Prostate gland (tissue), 2 donors: ENCODE results near the gene KRTAP5-11. TPM values are rescaled to one million over a fixed set of nuclear protein-coding genes. Genes with fewer than 3 reads are reported as not detected.
A peak's percentile ranks its signal among the peaks of the same experiment; 100 is the strongest.
"Not testable (repeated sequence)": the region's sequence is repeated elsewhere in the genome, so short reads cannot be mapped to it uniquely, and the experiment has no call there.

Experiments
- DNase-seq: peaks from one replicate; pipeline ENCODE4 v3.0.0-alpha.2; 2019; ENCODE audit warnings: low spot score
- H3K27ac ChIP-seq, 2 donors: fragments of 200-600 bp; sonication (generic); 2 replicates each; pipeline ENCODE4 v1.5.1; 2017 to 2019
- H3K27me3 ChIP-seq: fragments of 200-600 bp; sonication (generic); replicated peaks from 2 replicates; pipeline ENCODE4 v1.5.1; 2019; ENCODE audit not compliant: insufficient read depth
- H3K36me3 ChIP-seq, 2 donors: fragments of 200-600 bp; sonication (generic); 1 replicate in 1 of 2; 2 replicates in 1 of 2; pipeline versions ENCODE4 v1.5.1 to v1.8.1; 2017 to 2019
- H3K4me1 ChIP-seq: fragments of 200-600 bp; sonication (generic); replicated peaks from 2 replicates; pipeline ENCODE4 v1.5.1; 2019
- H3K4me3 ChIP-seq, 2 donors: fragments of 200-600 bp; sonication (generic); 2 replicates each; pipeline ENCODE4 v1.5.1; 2017 to 2019
- H3K9me3 ChIP-seq: fragments of 200-600 bp; sonication (generic); 2 replicates; pipeline ENCODE4 v1.5.1; 2017
- POLR2A ChIP-seq: fragments of 450-650 bp; IDR thresholded peaks from one replicate; pipeline ENCODE4 v1.6.1; 2016; ENCODE audit warnings: antibody characterized with exemption, mild to moderate bottlenecking
- POLR2AphosphoS5 ChIP-seq: sonication (generic); formaldehyde crosslinking; IDR thresholded peaks from one replicate; pipeline ENCODE4 v1.6.1; 2017; ENCODE audit warnings: antibody characterized with exemption
- WGBS: methylation state at CpG from one replicate; pipeline ENCODE4 v1.1.5; 2018; 5-methylcytosine and 5-hydroxymethylcytosine counted together
- intact Hi-C: fragments of 100-400 bp; cut with DNase I; formaldehyde crosslinking; loops from one replicate; pipeline ENCODE4 v1.14.2; 2022
- total RNA-seq, 2 donors: library from RNA; depleted of rRNA; stranded (reverse); fragments of >200 nt; gene quantifications; one replicate each; pipeline ENCODE4 v1.1.0, GENCODE V29; 2016
- TF ChIP-seq, protein P1 (sequence below), 4 experiments: fragments of 200-600 bp in 2 of 4; fragments of 450-650 bp in 2 of 4; sonication (generic) in 2 of 4; IDR thresholded peaks; 1 replicate in 3 of 4; 2 replicates in 1 of 4; pipeline ENCODE4 v1.5.1; 2016 to 2019; ENCODE audit warnings: antibody characterized with exemption in 4 of 4, mild to moderate bottlenecking in 2 of 4, moderate library complexity in 2 of 4

KRTAP5-11 gene
- total RNA-seq, 2 donors from 2014 or later, result not detected

DNA sequence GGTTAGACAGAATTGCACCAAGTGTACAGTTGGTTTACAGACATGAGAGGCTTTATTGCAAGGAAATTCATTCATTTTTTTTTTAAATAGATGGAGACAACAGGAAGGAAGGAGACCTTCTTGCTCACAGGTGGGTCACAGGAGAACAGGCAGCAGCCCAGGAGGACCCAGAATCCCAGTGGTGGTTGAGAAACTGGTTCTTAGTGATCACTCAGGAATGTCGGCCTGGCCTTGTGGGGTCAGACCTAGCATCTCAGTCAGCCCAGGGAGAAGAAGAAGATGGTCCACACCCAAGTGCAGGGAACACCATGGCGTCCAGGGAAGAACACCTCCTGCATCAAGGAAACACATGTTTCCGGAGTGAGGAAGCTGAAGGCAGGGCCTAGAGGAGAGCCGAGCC, 849 bp downstream of the KRTAP5-11 start:
- TF ChIP-seq, protein P1, sequence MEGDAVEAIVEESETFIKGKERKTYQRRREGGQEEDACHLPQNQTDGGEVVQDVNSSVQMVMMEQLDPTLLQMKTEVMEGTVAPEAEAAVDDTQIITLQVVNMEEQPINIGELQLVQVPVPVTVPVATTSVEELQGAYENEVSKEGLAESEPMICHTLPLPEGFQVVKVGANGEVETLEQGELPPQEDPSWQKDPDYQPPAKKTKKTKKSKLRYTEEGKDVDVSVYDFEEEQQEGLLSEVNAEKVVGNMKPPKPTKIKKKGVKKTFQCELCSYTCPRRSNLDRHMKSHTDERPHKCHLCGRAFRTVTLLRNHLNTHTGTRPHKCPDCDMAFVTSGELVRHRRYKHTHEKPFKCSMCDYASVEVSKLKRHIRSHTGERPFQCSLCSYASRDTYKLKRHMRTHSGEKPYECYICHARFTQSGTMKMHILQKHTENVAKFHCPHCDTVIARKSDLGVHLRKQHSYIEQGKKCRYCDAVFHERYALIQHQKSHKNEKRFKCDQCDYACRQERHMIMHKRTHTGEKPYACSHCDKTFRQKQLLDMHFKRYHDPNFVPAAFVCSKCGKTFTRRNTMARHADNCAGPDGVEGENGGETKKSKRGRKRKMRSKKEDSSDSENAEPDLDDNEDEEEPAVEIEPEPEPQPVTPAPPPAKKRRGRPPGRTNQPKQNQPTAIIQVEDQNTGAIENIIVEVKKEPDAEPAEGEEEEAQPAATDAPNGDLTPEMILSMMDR (IDR thresholded peaks at IDR 0.05), result no peak
- TF ChIP-seq POLR2AphosphoS5, result no peak
- no peak for TF ChIP-seq POLR2A
- 87% methylated on average over 4 of the region's 4 CpGs for WGBS
- H3K27ac ChIP-seq, result no peak overlapping the region
- intact Hi-C loops, result no loop called here
- H3K27me3 ChIP-seq, result no peaks in the 10 kb centered on the region
- H3K36me3 ChIP-seq, result no peaks in the 10 kb centered on the region
- no peak for DNase-seq
- H3K4me1 ChIP-seq, result no peaks in the 10 kb centered on the region
- no peaks in the 10 kb centered on the region for H3K9me3 ChIP-seq
- no peak overlapping the region for H3K4me3 ChIP-seq

DNA sequence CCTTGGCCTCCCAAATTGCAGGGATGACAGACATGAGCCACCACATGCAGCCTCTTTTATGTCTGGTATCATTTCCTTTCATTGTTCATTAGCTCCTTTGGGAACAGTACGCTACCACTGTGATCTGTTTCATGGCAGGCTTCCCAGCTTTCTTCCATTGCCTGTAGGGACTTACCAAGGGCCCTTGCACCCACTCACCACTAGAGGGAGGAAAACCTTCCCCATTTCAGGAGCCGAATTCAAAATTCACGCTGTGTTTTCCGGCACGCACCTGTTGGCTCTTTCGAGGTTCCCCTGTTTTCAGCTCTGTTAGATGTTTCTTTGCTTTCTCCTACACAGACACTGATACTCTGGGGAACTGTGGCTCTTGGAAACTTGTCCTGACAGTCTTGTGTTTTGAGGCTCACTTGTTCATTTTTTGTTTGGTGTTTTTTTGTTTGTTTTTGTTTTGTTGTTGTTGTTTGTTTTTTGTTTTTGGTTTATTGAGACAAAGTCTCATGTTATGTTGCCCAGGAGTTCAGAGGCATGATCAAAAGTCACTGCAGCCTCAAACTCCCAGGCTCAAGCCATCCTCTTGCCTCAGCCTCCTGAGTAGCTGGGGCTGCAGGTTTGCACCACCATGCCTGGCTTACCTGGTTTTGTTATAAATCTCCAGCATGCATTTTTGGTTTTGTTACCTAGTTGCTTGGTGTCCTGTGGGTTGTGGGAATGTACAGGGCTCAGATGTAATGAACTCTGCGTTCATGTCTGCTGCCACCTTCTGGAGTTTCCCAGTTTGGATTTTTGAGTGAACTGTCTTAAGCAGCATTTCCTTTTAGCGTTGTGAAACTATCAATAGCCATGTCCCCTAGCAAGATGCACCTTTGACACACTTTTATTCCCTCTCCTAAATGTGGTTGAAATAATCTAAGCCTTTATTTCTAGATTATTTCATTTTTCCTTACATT, 2.3 kb downstream of the KRTAP5-11 start:
- intact Hi-C loops, result no loop called here
- Histone ChIP-seq H3K4me1 (no peaks in the 10 kb centered on the region), H3K27ac (no peak overlapping the region), H3K9me3 (no peaks in the 10 kb centered on the region), H3K36me3 (no peaks in the 10 kb centered on the region), H3K4me3 (no peak overlapping the region), H3K27me3 (no peaks in the 10 kb centered on the region)
- 10% methylated on average over 8 of the region's 8 CpGs for WGBS
- DNase-seq, result peak; percentile 79
- TF ChIP-seq POLR2A, result no peak
- peak; percentile 37 for TF ChIP-seq POLR2AphosphoS5
- TF ChIP-seq, protein P1 (IDR thresholded peaks at IDR 0.05), result peak; percentile 46 to 77 (median 63)

DNA sequence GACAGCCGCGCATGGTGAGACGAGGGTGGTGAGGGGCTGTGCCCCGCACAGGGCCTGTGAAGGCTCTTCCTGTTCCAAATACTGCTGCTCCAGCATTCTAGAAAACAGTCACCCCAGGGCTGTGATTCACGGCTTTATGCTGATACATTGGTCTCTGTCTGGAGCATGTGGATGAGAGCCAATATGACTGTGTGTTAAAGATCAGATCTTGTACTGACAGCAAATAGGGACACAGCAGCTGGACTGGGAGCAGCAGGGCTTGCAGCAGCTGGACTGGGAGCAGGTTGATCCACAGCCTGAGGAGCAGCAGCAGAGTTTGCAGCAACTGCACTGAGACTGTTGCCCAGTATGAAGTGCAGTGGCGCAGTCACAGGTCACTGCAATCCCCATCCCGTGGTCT, 3.2 kb downstream of the KRTAP5-11 start:
- H3K27me3 ChIP-seq, H3K27ac ChIP-seq, DNase-seq, H3K36me3 ChIP-seq, H3K4me1 ChIP-seq, H3K9me3 ChIP-seq, intact Hi-C loops, H3K4me3 ChIP-seq: not testable (repeated sequence)
- WGBS, result 61% methylated on average over 7 of the region's 7 CpGs

DNA sequence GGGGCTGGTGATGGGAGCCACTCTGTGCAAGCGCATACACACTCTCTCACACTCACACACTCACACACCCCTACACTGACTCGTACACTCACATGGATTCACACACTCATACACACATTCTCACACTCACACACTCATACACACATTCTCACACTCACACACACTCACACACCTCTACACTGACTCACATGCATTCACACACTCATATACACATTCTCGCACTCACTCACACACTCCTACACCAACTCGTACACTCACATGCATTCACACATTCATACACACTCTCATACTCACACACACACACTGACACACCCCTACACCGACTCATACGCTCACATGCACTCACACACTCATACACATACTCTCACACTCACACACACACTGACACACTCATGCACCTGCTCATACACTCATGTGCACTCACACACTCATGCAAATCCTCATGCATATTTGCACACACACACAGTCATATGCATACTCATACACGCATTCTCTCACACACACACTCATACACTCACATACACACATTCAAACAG, 5.1 kb downstream of the KRTAP5-11 start:
- intact Hi-C loops, result no loop called here
- 90% methylated on average over 7 of the region's 7 CpGs for whole genome bisulfite sequencing
- TF ChIP-seq, protein P1 (IDR thresholded peaks at IDR 0.05), result no peak
- TF ChIP-seq POLR2A, result no peak
- no peak for TF ChIP-seq POLR2AphosphoS5
- no peaks in the 10 kb centered on the region for H3K27me3 ChIP-seq
- no peak overlapping the region for H3K4me3 ChIP-seq
- H3K36me3 ChIP-seq, result no peaks in the 10 kb centered on the region
- H3K9me3 ChIP-seq, result no peaks in the 10 kb centered on the region
- no peak overlapping the region for H3K27ac ChIP-seq
- no peaks in the 10 kb centered on the region for H3K4me1 ChIP-seq
- no peak for DNase-seq

DNA sequence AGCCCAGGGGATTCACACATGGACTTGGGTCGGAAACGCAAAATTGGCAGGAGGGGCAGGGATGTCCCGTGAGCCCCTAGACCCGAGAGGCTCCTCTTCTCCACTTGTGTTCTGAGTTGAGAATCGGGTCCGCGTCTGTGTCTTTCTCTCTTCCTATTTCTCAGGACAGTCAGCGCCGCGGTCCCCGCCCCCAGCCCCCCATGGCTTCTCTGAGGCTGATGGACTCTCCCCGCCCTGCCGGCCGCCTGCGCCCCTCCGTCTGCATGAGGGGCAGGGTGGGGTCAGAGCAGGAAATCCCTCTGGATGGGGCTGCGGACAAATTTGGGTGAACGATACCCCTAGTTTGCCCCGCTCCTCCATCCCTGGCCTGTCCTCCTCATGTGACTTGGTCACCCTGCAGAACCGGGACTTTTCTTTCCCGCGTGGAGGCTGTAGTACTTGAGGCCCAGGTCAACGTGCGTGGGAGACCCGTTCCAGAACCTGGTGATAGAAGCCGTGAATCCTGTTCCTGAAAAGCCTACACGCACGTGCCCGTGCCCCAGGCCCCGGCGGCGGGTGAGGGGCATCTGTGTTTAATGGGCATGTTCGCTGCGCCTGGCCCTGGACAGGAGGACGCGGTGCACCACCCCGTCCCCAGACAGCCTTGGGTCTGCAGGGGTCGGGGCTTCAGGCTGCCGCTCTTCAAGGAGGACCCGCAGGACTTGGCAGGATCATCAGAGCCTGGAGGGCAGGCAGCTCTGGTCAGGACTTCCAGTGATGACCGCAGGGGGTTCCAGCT, 5.8 kb downstream of the KRTAP5-11 start:
- H3K9me3 ChIP-seq, H3K4me1 ChIP-seq, H3K36me3 ChIP-seq, DNase-seq, H3K4me3 ChIP-seq, intact Hi-C loops, H3K27ac ChIP-seq, H3K27me3 ChIP-seq: not testable (repeated sequence)
- WGBS, result 93% methylated on average over 17 of the region's 41 CpGs
